ENCODE measurements around the gene VASH1.

- no peak for TF ChIP-seq POLR2A (IDR thresholded peaks at IDR 0.05)
- TF ChIP-seq POLR2AphosphoS5 (IDR thresholded peaks at IDR 0.05) = no peak
- no peak for TF ChIP-seq CTCF (IDR thresholded peaks at IDR 0.05)
Measured at GRCh38 chr14:76714470-76714869, 46.8 kb upstream of the VASH1 start.

All from prostate gland (tissue), 2 donors.